ENCODE data around the gene USP32. TPM values are rescaled to one million over a fixed set of nuclear protein-coding genes. Genes with fewer than 3 reads are reported as not detected.

The USP32 gene
- polyA plus RNA-seq, 1 experiment, result 23.8 TPM

GRCh38 chr17:60247836-60248461 lies 144.0 kb downstream of the USP32 start:
- POLR2A ChIA-PET, result no interaction called here
- Histone ChIP-seq H3K4me3 (ENCODE audit: low read depth, low read length) (no peak overlapping the region), H3K27me3 (ENCODE audit: control insufficient read depth, insufficient read depth, low read length) (no peaks in the 10 kb centered on the region), H3K36me3 (ENCODE audit: control insufficient read depth, insufficient read depth, low read length) (no peaks in the 10 kb centered on the region; the same call in 1 of the 2 replicates)
- no peak for TF ChIP-seq CTCF (IDR thresholded peaks at IDR 0.05; ENCODE audit: insufficient read depth, low read depth, low read length)
- CTCF ChIA-PET, result interaction anchor here (1.4 kb wide), 1 partner anchor 17 kb away, joined by 3 read pairs; no protein-coding TSS in a partner anchor
- DNase-seq (ENCODE audit: low read depth), result no peak

- Histone ChIP-seq H3K4me3 (ENCODE audit: low read depth, low read length) (no peak overlapping the region), H3K36me3 (ENCODE audit: control insufficient read depth, insufficient read depth, low read length) (no peaks in the 10 kb centered on the region; the same call in 1 of the 2 replicates), H3K27me3 (ENCODE audit: control insufficient read depth, insufficient read depth, low read length) (no peaks in the 10 kb centered on the region)
- ChIA-PET POLR2A (no interaction called here), CTCF (interaction anchor here (1.2 kb wide), 1 partner anchor 11 kb away, joined by 5 read pairs; no protein-coding TSS in a partner anchor)
- no peak for DNase-seq (ENCODE audit: low read depth)
- no peak for TF ChIP-seq CTCF (IDR thresholded peaks at IDR 0.05; ENCODE audit: insufficient read depth, low read depth, low read length)
Measured at GRCh38 chr17:60244656-60245055, 147.3 kb downstream of the USP32 start.

GRCh38 chr17:60240290-60240689 lies 151.6 kb downstream of the USP32 start:
- Histone ChIP-seq H3K36me3 (ENCODE audit: control insufficient read depth, insufficient read depth, low read length) (no peaks in the 10 kb centered on the region; the same call in none of the 2 replicates), H3K4me3 (ENCODE audit: low read depth, low read length) (no peak overlapping the region), H3K27me3 (ENCODE audit: control insufficient read depth, insufficient read depth, low read length) (no peaks in the 10 kb centered on the region)
- no peak for DNase-seq (ENCODE audit: low read depth)
- no peak for TF ChIP-seq CTCF (IDR thresholded peaks at IDR 0.05; ENCODE audit: insufficient read depth, low read depth, low read length)
- CTCF ChIA-PET, result interaction anchor here (4.2 kb wide), 1 partner anchor 9 kb away, joined by 20 read pairs; no protein-coding TSS in a partner anchor
- POLR2A ChIA-PET, result no interaction called here

GRCh38 chr17:60231691-60232090 lies 160.2 kb downstream of the USP32 start:
- CTCF ChIA-PET, result interaction anchor here (1.0 to 2.5 kb wide), 7 partner anchors 10 to 122 kb away, joined by 3 to 20 read pairs (median 3); no protein-coding TSS in a partner anchor

More at GRCh38 chr17:60231691-60232090, 160.2 kb downstream of the USP32 start:
- POLR2A ChIA-PET, result no interaction called here
- Histone ChIP-seq H3K4me3 (ENCODE audit: low read depth, low read length) (no peak overlapping the region), H3K27me3 (ENCODE audit: control insufficient read depth, insufficient read depth, low read length) (no peaks in the 10 kb centered on the region), H3K36me3 (ENCODE audit: control insufficient read depth, insufficient read depth, low read length) (no peaks in the 10 kb centered on the region; the same call in 1 of the 2 replicates)
- DNase-seq (ENCODE audit: low read depth), result no peak
- no peak for TF ChIP-seq CTCF (IDR thresholded peaks at IDR 0.05; ENCODE audit: insufficient read depth, low read depth, low read length)
